Suprapubic skin (tissue), 3 donors: ENCODE results near the gene GRIK4.

ENCODE experiments used
- CTCF ChIP-seq, 2 donors: fragments of 200-600 bp in 1 of 2; fragments of 450-650 bp in 1 of 2; sonication (generic) in 1 of 2; IDR thresholded peaks; one replicate each; pipeline ENCODE4 v1.5.1; 2016 to 2019; ENCODE audit warnings: antibody characterized with exemption in 2 of 2, mild to moderate bottlenecking in 1 of 2, moderate library complexity in 1 of 2
- POLR2AphosphoS5 ChIP-seq, 3 donors: sonication (generic); formaldehyde crosslinking; IDR thresholded peaks; one replicate each; pipeline ENCODE4 v1.6.1; 2017; ENCODE audit warnings: antibody characterized with exemption in 3 of 3

GRCh38 chr11:120945042-120945441 is 433.5 kb downstream of the GRIK4 start:
- TF ChIP-seq CTCF (IDR thresholded peaks at IDR 0.05) (peak in 1 of 2 donors; percentile 6), POLR2AphosphoS5 (IDR thresholded peaks at IDR 0.05) (no peak)
